ENCODE measurements around the gene POLR3G. TPM values are rescaled to one million over a fixed set of nuclear protein-coding genes. Genes with fewer than 3 reads are reported as not detected.

POLR3G gene
- total RNA-seq, 6 experiments from 2014 or later, result 1.2 to 7.7 (median 2.0) TPM

- Histone ChIP-seq H3K27ac (no peak overlapping the region), H3K27me3 (no peaks in the 10 kb centered on the region), H3K4me3 (no peak overlapping the region), H3K4me1 (no peaks in the 10 kb centered on the region), H3K36me3 (no peaks in the 10 kb centered on the region), H3K9me3 (no peaks in the 10 kb centered on the region)
- ATAC-seq, result no peak
- intact Hi-C loops (cut with DNase I), result no loop called here
- no peak for DNase-seq
- 70% methylated on average over 3 of the region's 3 CpGs for WGBS (ENCODE audit: insufficient coverage, low coverage, low lambda C conversion rate, missing lambda C conversion rate)
- TF ChIP-seq CTCF (IDR thresholded peaks at IDR 0.05), result no peak
- no peak for TF ChIP-seq POLR2A (IDR thresholded peaks at IDR 0.05)
Observed at GRCh38 chr5:90484540-90484939, 9.9 kb downstream of the POLR3G start.

GRCh38 chr5:90488791-90489190 lies 14.1 kb downstream of the POLR3G start:
- Histone ChIP-seq H3K4me1 (no peaks in the 10 kb centered on the region), H3K27me3 (no peaks in the 10 kb centered on the region), H3K36me3 (no peaks in the 10 kb centered on the region), H3K9me3 (no peaks in the 10 kb centered on the region), H3K27ac (no peak overlapping the region), H3K4me3 (no peak overlapping the region)
- TF ChIP-seq CTCF (IDR thresholded peaks at IDR 0.05), result no peak
- no peak for TF ChIP-seq POLR2A (IDR thresholded peaks at IDR 0.05)
- 42% methylated on average over 2 of the region's 2 CpGs for WGBS (ENCODE audit: insufficient coverage, low coverage, low lambda C conversion rate, missing lambda C conversion rate)
- ATAC-seq (no peak), DNase-seq (no peak)
- intact Hi-C loops (cut with DNase I), result no loop called here

- DNase-seq, result no peak
- Histone ChIP-seq H3K4me3 (no peak overlapping the region), H3K4me1 (no peaks in the 10 kb centered on the region), H3K36me3 (no peaks in the 10 kb centered on the region), H3K27ac (no peak overlapping the region), H3K27me3 (no peaks in the 10 kb centered on the region), H3K9me3 (no peaks in the 10 kb centered on the region)
- no peak for ATAC-seq
- TF ChIP-seq POLR2A (IDR thresholded peaks at IDR 0.05), result no peak
- no peak for TF ChIP-seq CTCF (IDR thresholded peaks at IDR 0.05)
- intact Hi-C loops (cut with DNase I), result no loop called here
Observed at GRCh38 chr5:90494043-90494442, 19.4 kb downstream of the POLR3G start.

- Histone ChIP-seq H3K4me3 (no peak overlapping the region), H3K4me1 (no peaks in the 10 kb centered on the region), H3K27ac (no peak overlapping the region), H3K27me3 (no peaks in the 10 kb centered on the region), H3K36me3 (no peaks in the 10 kb centered on the region), H3K9me3 (no peaks in the 10 kb centered on the region)
- DNase-seq, result no peak
- no peak for ATAC-seq
- intact Hi-C loops (cut with DNase I), result no loop called here
- no CpG with 5 or more reads among the region's 1 CpG for WGBS (ENCODE audit: insufficient coverage, low coverage, low lambda C conversion rate, missing lambda C conversion rate)
- TF ChIP-seq POLR2A (IDR thresholded peaks at IDR 0.05) (no peak), CTCF (IDR thresholded peaks at IDR 0.05) (no peak)
Observed at GRCh38 chr5:90495146-90495545, 20.5 kb downstream of the POLR3G start.

GRCh38 chr5:90503596-90503995 lies 28.9 kb downstream of the POLR3G start:
- Histone ChIP-seq H3K27ac (no peak overlapping the region), H3K36me3 (no peaks in the 10 kb centered on the region), H3K4me1 (no peaks in the 10 kb centered on the region), H3K4me3 (no peak overlapping the region), H3K9me3 (no peaks in the 10 kb centered on the region), H3K27me3 (no peaks in the 10 kb centered on the region)
- DNase-seq (no peak), ATAC-seq (no peak)
- WGBS (ENCODE audit: insufficient coverage, low coverage, low lambda C conversion rate, missing lambda C conversion rate), result 58% methylated on average over 1 of the region's 1 CpG
- TF ChIP-seq CTCF (IDR thresholded peaks at IDR 0.05) (no peak), POLR2A (IDR thresholded peaks at IDR 0.05) (no peak)
- intact Hi-C loops (cut with DNase I), result no loop called here

Measured in right lobe of liver (tissue), 6 donors.